GM11168 (cell line): Measurements from ENCODE around the gene RAB3GAP1.
"Not testable (repeated sequence)": the region's sequence is repeated elsewhere in the genome, so short reads cannot be mapped to it uniquely, and the experiment has no call there.

ENCODE experiments used
- in situ Hi-C: fragments of 300-500 bp; cut with MboI; formaldehyde crosslinking; loops from one replicate; pipeline ENCODE4 v1.12.0; 2022; ENCODE audit warnings: low sequenced_read_pairs; ENCODE audit not compliant: unreplicated experiment

Gene RAB3GAP1

GRCh38 chr2:135097532-135098231 lies 45.6 kb downstream of the RAB3GAP1 start:
- in situ Hi-C loops = no loop called here

GRCh38 chr2:135099802-135100483 lies 47.9 kb downstream of the RAB3GAP1 start:
- in situ Hi-C loops = no loop called here

GRCh38 chr2:135103843-135104242 lies 51.8 kb downstream of the RAB3GAP1 start:
- in situ Hi-C loops = no loop called here

GRCh38 chr2:135105513-135106316 lies 53.6 kb downstream of the RAB3GAP1 start:
- in situ Hi-C loops = not testable (repeated sequence)

- in situ Hi-C loops = no loop called here
Measured at GRCh38 chr2:135113322-135113721, 61.2 kb downstream of the RAB3GAP1 start.

- in situ Hi-C loops = no loop called here
Measured at GRCh38 chr2:135119582-135119981, 67.5 kb downstream of the RAB3GAP1 start.

- in situ Hi-C loops = no loop called here
Measured at GRCh38 chr2:135121016-135121657, 69.0 kb downstream of the RAB3GAP1 start.

GRCh38 chr2:135121658-135122039 lies 69.6 kb downstream of the RAB3GAP1 start:
- in situ Hi-C loops = not testable (repeated sequence)

- in situ Hi-C loops = no loop called here
Measured at GRCh38 chr2:135124924-135125886, 73.1 kb downstream of the RAB3GAP1 start.

- in situ Hi-C loops = no loop called here
Measured at GRCh38 chr2:135125940-135126339, 73.8 kb downstream of the RAB3GAP1 start.

- in situ Hi-C loops = no loop called here
Measured at GRCh38 chr2:135130751-135131150, 78.7 kb downstream of the RAB3GAP1 start.

GRCh38 chr2:135132314-135132713 lies 80.2 kb downstream of the RAB3GAP1 start:
- in situ Hi-C loops = no loop called here

- in situ Hi-C loops = no loop called here
Measured at GRCh38 chr2:135140606-135141005, 88.5 kb downstream of the RAB3GAP1 start.

- in situ Hi-C loops = no loop called here
Measured at GRCh38 chr2:135142323-135142722, 90.2 kb downstream of the RAB3GAP1 start.

GRCh38 chr2:135144343-135144742 lies 92.3 kb downstream of the RAB3GAP1 start:
- in situ Hi-C loops = no loop called here

GRCh38 chr2:135149251-135149650 lies 97.2 kb downstream of the RAB3GAP1 start:
- in situ Hi-C loops = no loop called here

- in situ Hi-C loops = no loop called here
Measured at GRCh38 chr2:135150725-135151124, 98.6 kb downstream of the RAB3GAP1 start.

GRCh38 chr2:135151615-135152014 lies 99.5 kb downstream of the RAB3GAP1 start:
- in situ Hi-C loops = no loop called here

- in situ Hi-C loops = no loop called here
Measured at GRCh38 chr2:135152361-135152760, 100.3 kb downstream of the RAB3GAP1 start.
